Naive thymus-derived CD8-positive, alpha-beta T cell (primary cell): Measurements from ENCODE around the gene PTPN14. TPM values are rescaled to one million over a fixed set of nuclear protein-coding genes. Genes with fewer than 3 reads are reported as not detected.
A peak's percentile ranks its signal among the peaks of the same experiment; 100 is the strongest.

Source experiments
- ATAC-seq, 2 donors: fragments of 150-1000 bp; cut with Tn5 transposase in 1 of 2; sonication (Bioruptor Pico), chemical (Tn5 transposase) in 1 of 2; 1 replicate in 1 of 2; 2 replicates in 1 of 2; pipeline ENCODE4 v1.10.0; 2021; ENCODE audit warnings: mild to moderate bottlenecking in 2 of 2, moderate library complexity in 2 of 2
- POLR2A ChIA-PET: fragments of 350-600 bp; sonication (Branson Sonifier 250); formaldehyde crosslinking; loops from one replicate; lab custom pipeline; 2021; ENCODE audit warnings: antibody characterized with exemption; lab: Charles Lee
- DNase-seq, 10 donors: peaks; one replicate each; pipeline versions ENCODE4 v3.0.0 to v3.0.0-alpha.2; 2020 to 2022
- H3K27ac Mint-ChIP-seq, 10 donors: one replicate each; pipeline ENCODE4 v1.8.0; 2020 to 2022; ENCODE audit warnings: mild to moderate bottlenecking in 10 of 10, mixed read lengths in 10 of 10, moderate library complexity in 4 of 10, inconsistent platforms in 1 of 10
- H3K27me3 Mint-ChIP-seq, 5 donors: one replicate each; pipeline ENCODE4 v1.8.0; 2021 to 2022; ENCODE audit warnings: mixed read lengths in 5 of 5
- H3K36me3 Mint-ChIP-seq, 3 donors: one replicate each; pipeline ENCODE4 v1.8.0; 2020 to 2022; ENCODE audit warnings: mixed read lengths in 3 of 3, mild to moderate bottlenecking in 2 of 3, inconsistent platforms in 1 of 3
- H3K4me1 Mint-ChIP-seq, 4 donors: one replicate each; pipeline ENCODE4 v1.8.0; 2021 to 2022; ENCODE audit warnings: mixed read lengths in 4 of 4
- H3K4me3 Mint-ChIP-seq, 10 donors: one replicate each; pipeline ENCODE4 v1.8.0; 2020 to 2022; ENCODE audit warnings: mild to moderate bottlenecking in 10 of 10, mixed read lengths in 10 of 10, moderate library complexity in 6 of 10, inconsistent platforms in 1 of 10
- H3K9me3 Mint-ChIP-seq, 9 donors: one replicate each; pipeline ENCODE4 v1.8.0; 2020 to 2022; ENCODE audit warnings: mixed read lengths in 9 of 9, mild to moderate bottlenecking in 3 of 9, inconsistent platforms in 1 of 9, moderate library complexity in 1 of 9
- polyA plus RNA-seq, 3 donors: library from polyadenylated mRNA; unstranded; fragments of 300-500 nt; fragmentation: Illumina TruSeq; gene quantifications; one replicate each; pipeline ENCODE4 v1.2.3, GENCODE V29; 2021
- total RNA-seq, 8 experiments: library from RNA in 2 of 8; stranded (reverse) in 2 of 8; gene quantifications; one replicate each; pipeline ENCODE4 v1.2.3 and lab custom pipeline; 2021 to 2026

Gene PTPN14
- total and polyA plus RNA-seq, 5 experiments from 2014 or later = 0.01 to 0.05 (median 0.03) TPM; not detected in 1

- H3K4me1 Mint-ChIP-seq = no peaks in the 10 kb centered on the region
- H3K9me3 Mint-ChIP-seq = no peaks in the 10 kb centered on the region
- H3K27me3 Mint-ChIP-seq = peaks cover 0 to 8% (median 2%) of the 10 kb centered on the region in 5 donors
- H3K36me3 Mint-ChIP-seq = no peaks in the 10 kb centered on the region
- ATAC-seq = no peak
- no peak overlapping the region for H3K27ac Mint-ChIP-seq
- no peak for DNase-seq
- no peak overlapping the region for H3K4me3 Mint-ChIP-seq
- POLR2A ChIA-PET = no interaction called here
Measured at GRCh38 chr1:214460304-214460916, 91.0 kb downstream of the PTPN14 start.

GRCh38 chr1:214459895-214460294 lies 91.5 kb downstream of the PTPN14 start:
- no peaks in the 10 kb centered on the region for H3K9me3 Mint-ChIP-seq
- ATAC-seq (no peak), DNase-seq (no peak)
- no peaks in the 10 kb centered on the region for H3K36me3 Mint-ChIP-seq
- H3K4me3 Mint-ChIP-seq = no peak overlapping the region
- POLR2A ChIA-PET = no interaction called here
- no peak overlapping the region for H3K27ac Mint-ChIP-seq
- peaks cover 0 to 8% (median 2%) of the 10 kb centered on the region in 5 donors for H3K27me3 Mint-ChIP-seq
- H3K4me1 Mint-ChIP-seq = peaks cover 0 to 5% (median 0%) of the 10 kb centered on the region in 4 donors

GRCh38 chr1:214458541-214458940 lies 92.9 kb downstream of the PTPN14 start:
- POLR2A ChIA-PET = no interaction called here
- peaks cover 0 to 5% (median 4%) of the 10 kb centered on the region in 5 donors for H3K27me3 Mint-ChIP-seq
- H3K27ac Mint-ChIP-seq = no peak overlapping the region
- H3K4me3 Mint-ChIP-seq = no peak overlapping the region
- no peak for DNase-seq
- ATAC-seq = no peak
- H3K9me3 Mint-ChIP-seq = no peaks in the 10 kb centered on the region
- peaks cover 0 to 10% (median 0%) of the 10 kb centered on the region in 4 donors for H3K4me1 Mint-ChIP-seq
- no peaks in the 10 kb centered on the region for H3K36me3 Mint-ChIP-seq

GRCh38 chr1:214455971-214456867 lies 95.2 kb downstream of the PTPN14 start:
- Mint-ChIP-seq H3K9me3 (no peaks in the 10 kb centered on the region), H3K27ac (no peak overlapping the region), H3K36me3 (no peaks in the 10 kb centered on the region), H3K27me3 (peaks cover 0 to 11% (median 8%) of the 10 kb centered on the region in 5 donors), H3K4me1 (peaks cover 0 to 10% (median 0%) of the 10 kb centered on the region in 4 donors), H3K4me3 (no peak overlapping the region)
- DNase-seq (no peak), ATAC-seq (no peak)
- POLR2A ChIA-PET = interaction anchor here (0.5 kb wide), 1 partner anchor 99 kb away, joined by 3 read pairs; no protein-coding TSS in a partner anchor

- Mint-ChIP-seq H3K27me3 (peaks cover 0 to 9% (median 6%) of the 10 kb centered on the region in 5 donors), H3K9me3 (no peaks in the 10 kb centered on the region), H3K36me3 (no peaks in the 10 kb centered on the region), H3K4me1 (peaks cover 0 to 10% (median 0%) of the 10 kb centered on the region in 4 donors), H3K4me3 (no peak overlapping the region), H3K27ac (no peak overlapping the region)
- ATAC-seq = no peak
- POLR2A ChIA-PET = no interaction called here
- no peak for DNase-seq
Measured at GRCh38 chr1:214455479-214455878, 95.9 kb downstream of the PTPN14 start.

- POLR2A ChIA-PET = no interaction called here
Measured at GRCh38 chr1:214454569-214455396, 96.6 kb downstream of the PTPN14 start.

GRCh38 chr1:214453109-214453722 lies 98.2 kb downstream of the PTPN14 start:
- no peak for ATAC-seq
- Mint-ChIP-seq H3K36me3 (no peaks in the 10 kb centered on the region), H3K27ac (no peak overlapping the region), H3K4me3 (no peak overlapping the region), H3K9me3 (peaks cover 0 to 3% (median 0%) of the 10 kb centered on the region in 9 donors), H3K27me3 (peaks cover 0 to 7% (median 4%) of the 10 kb centered on the region in 5 donors), H3K4me1 (peaks cover 0 to 10% (median 0%) of the 10 kb centered on the region in 4 donors)
- POLR2A ChIA-PET = no interaction called here
- no peak for DNase-seq

More at GRCh38 chr1:214454569-214455396, 96.6 kb downstream of the PTPN14 start:
- Mint-ChIP-seq H3K4me1 (peaks cover 0 to 10% (median 0%) of the 10 kb centered on the region in 4 donors), H3K4me3 (no peak overlapping the region), H3K9me3 (no peaks in the 10 kb centered on the region), H3K27me3 (peaks cover 0 to 7% (median 4%) of the 10 kb centered on the region in 5 donors), H3K36me3 (no peaks in the 10 kb centered on the region), H3K27ac (no peak overlapping the region)
- DNase-seq (no peak), ATAC-seq (no peak)

GRCh38 chr1:214452152-214452784 lies 99.1 kb downstream of the PTPN14 start:
- Mint-ChIP-seq H3K9me3 (peaks cover 0 to 3% (median 0%) of the 10 kb centered on the region in 9 donors), H3K4me3 (no peak overlapping the region), H3K27me3 (peaks cover 0 to 7% (median 5%) of the 10 kb centered on the region in 5 donors), H3K4me1 (peaks cover 0 to 10% (median 0%) of the 10 kb centered on the region in 4 donors), H3K36me3 (no peaks in the 10 kb centered on the region), H3K27ac (no peak overlapping the region)
- POLR2A ChIA-PET = no interaction called here
- DNase-seq = no peak
- ATAC-seq = no peak

- H3K27ac Mint-ChIP-seq = no peak overlapping the region
- H3K27me3 Mint-ChIP-seq = peaks cover 0 to 7% (median 5%) of the 10 kb centered on the region in 5 donors
- H3K4me3 Mint-ChIP-seq = no peak overlapping the region
- H3K4me1 Mint-ChIP-seq = peaks cover 0 to 10% (median 0%) of the 10 kb centered on the region in 4 donors
- POLR2A ChIA-PET = no interaction called here
- ATAC-seq = no peak
- no peak for DNase-seq
- H3K9me3 Mint-ChIP-seq = peaks cover 0 to 3% (median 0%) of the 10 kb centered on the region in 9 donors
- no peaks in the 10 kb centered on the region for H3K36me3 Mint-ChIP-seq
Measured at GRCh38 chr1:214451596-214451995, 99.8 kb downstream of the PTPN14 start.

- no peak for DNase-seq
- H3K4me3 Mint-ChIP-seq = no peak overlapping the region
- peaks cover 0 to 2% (median 0%) of the 10 kb centered on the region in 4 donors for H3K4me1 Mint-ChIP-seq
- H3K27ac Mint-ChIP-seq = no peak overlapping the region
- no peak for ATAC-seq
- peaks cover 0 to 6% (median 5%) of the 10 kb centered on the region in 5 donors for H3K27me3 Mint-ChIP-seq
- H3K9me3 Mint-ChIP-seq = peaks cover 0 to 3% (median 0%) of the 10 kb centered on the region in 9 donors
- no peaks in the 10 kb centered on the region for H3K36me3 Mint-ChIP-seq
- POLR2A ChIA-PET = no interaction called here
Measured at GRCh38 chr1:214449371-214449770, 102.0 kb downstream of the PTPN14 start.

- Mint-ChIP-seq H3K27ac (peak overlapping the region in 1 of 10 donors; percentile 48), H3K4me1 (peaks cover 0 to 2% (median 0%) of the 10 kb centered on the region in 4 donors), H3K36me3 (no peaks in the 10 kb centered on the region), H3K27me3 (peaks cover 0 to 6% (median 5%) of the 10 kb centered on the region in 5 donors), H3K4me3 (no peak overlapping the region), H3K9me3 (peaks cover 0 to 3% (median 0%) of the 10 kb centered on the region in 9 donors)
- DNase-seq (no peak), ATAC-seq (no peak)
- POLR2A ChIA-PET = no interaction called here
Measured at GRCh38 chr1:214448536-214448935, 102.9 kb downstream of the PTPN14 start.
